PC-3 (cell line): ENCODE results near the gene RAB7A. TPM values are rescaled to one million over a fixed set of nuclear protein-coding genes. Genes with fewer than 3 reads are reported as not detected.

Experiments used
- ATAC-seq: fragments of 200-7000 bp; cut with Tn5 transposase; 2 replicates; pipeline ENCODE4 v1.9.1; 2020; ENCODE audit warnings: mild to moderate bottlenecking, moderate library complexity
- BruUV-seq: library from RNA; stranded (reverse); fragments of 400-500 nt; replicated peaks from 2 replicates; lab custom pipeline; 2021; lab: Mats Ljungman, UMichigan
- CTCF ChIA-PET: fragments of 300-600 bp; sonication (Branson Sonifier 250); formaldehyde crosslinking; loops from one replicate; lab custom pipeline; 2022; ENCODE audit warnings: antibody characterized with exemption; lab: Charles Lee
- POLR2A ChIA-PET: fragments of 300-600 bp; sonication (Branson Sonifier 250); formaldehyde crosslinking; loops from one replicate; lab custom pipeline; 2022; ENCODE audit warnings: antibody characterized with exemption; ENCODE audit not compliant: unreplicated experiment; lab: Charles Lee
- DNase-seq: peaks from one replicate; pipeline ENCODE4 v3.0.0-alpha.2; 2015
- H2AFZ ChIP-seq: fragments of 300-600 bp; sonication (generic); 2 replicates; pipeline ENCODE4 v1.6.0; 2016; ENCODE audit warnings: antibody characterized with exemption, low read length
- H3F3A ChIP-seq: fragments of 300-600 bp; sonication (generic); one replicate; pipeline ENCODE4 v1.6.0; 2017; ENCODE audit warnings: antibody characterized with exemption, low read length, control low read depth, mild to moderate bottlenecking; ENCODE audit not compliant: unreplicated experiment
- H3K27ac ChIP-seq: fragments of 300-600 bp; sonication (generic); 2 replicates; pipeline ENCODE4 v1.5.1; 2016; ENCODE audit warnings: mild to moderate bottlenecking, low read length
- H3K27me3 ChIP-seq: fragments of 300-600 bp; sonication (generic); 2 replicates; pipeline ENCODE4 v1.6.1; 2016; ENCODE audit warnings: low read length, mixed read lengths
- H3K36me3 ChIP-seq: fragments of 300-600 bp; sonication (generic); 2 replicates; pipeline ENCODE4 v1.6.1; 2016; ENCODE audit warnings: low read depth, mixed run types, low read length, mixed read lengths
- H3K4me1 ChIP-seq: fragments of 300-600 bp; sonication (generic); 2 replicates; pipeline ENCODE4 v1.5.1; 2016; ENCODE audit warnings: low read length; ENCODE audit not compliant: insufficient read depth
- H3K4me2 ChIP-seq: fragments of 300-600 bp; sonication (generic); 2 replicates; pipeline ENCODE4 v1.6.0; 2016; ENCODE audit warnings: low read length
- H3K4me3 ChIP-seq: fragments of 300-600 bp; sonication (generic); 2 replicates; pipeline ENCODE4 v1.5.1; 2016; ENCODE audit warnings: mild to moderate bottlenecking, low read length, mixed read lengths
- H3K79me2 ChIP-seq: fragments of 300-600 bp; sonication (generic); 2 replicates; pipeline ENCODE4 v1.6.1; 2017; ENCODE audit warnings: low read length, mixed read lengths
- H3K9ac ChIP-seq: fragments of 300-600 bp; sonication (generic); 2 replicates; pipeline ENCODE4 v1.6.0; 2016; ENCODE audit warnings: mild to moderate bottlenecking, low read length
- H3K9me2 ChIP-seq: fragments of 300-600 bp; sonication (generic); replicated peaks from 2 replicates; pipeline ENCODE4 v1.6.1; 2016; ENCODE audit warnings: mixed run types, low read length, mixed read lengths
- H3K9me3 ChIP-seq: fragments of 300-600 bp; sonication (generic); 2 replicates; pipeline ENCODE4 v1.6.1; 2016; ENCODE audit warnings: low read length, mixed read lengths
- H4K20me1 ChIP-seq: fragments of 300-600 bp; sonication (generic); 2 replicates; pipeline ENCODE4 v1.6.1; 2016; ENCODE audit warnings: low read length, mixed read lengths
- CTCF ChIP-seq: fragments of 300-600 bp; sonication (generic); conservative IDR thresholded peaks from 2 replicates; pipeline ENCODE4 v1.5.1; 2017; ENCODE audit warnings: antibody characterized with exemption, low read depth, mild to moderate bottlenecking, low read length
- EZH2 ChIP-seq: fragments of 300-600 bp; sonication (generic); IDR thresholded peaks from one replicate; pipeline ENCODE4 v1.6.1; 2017; ENCODE audit warnings: antibody characterized with exemption, mild to moderate bottlenecking, low read length; ENCODE audit not compliant: unreplicated experiment
- EZH2phosphoT487 ChIP-seq: fragments of 300-600 bp; sonication (generic); IDR thresholded peaks from 2 replicates; pipeline ENCODE4 v1.6.1; 2018; ENCODE audit warnings: mild to moderate bottlenecking, antibody characterized with exemption, low read length, borderline replicate concordance
- intact Hi-C: fragments of 100-400 bp; cut with micrococcal nuclease; formaldehyde crosslinking; loops from 2 replicates; pipeline ENCODE4 v1.9.0; 2023
- total RNA-seq: library from RNA; depleted of rRNA; stranded (reverse); fragments of >200 nt; gene quantifications from 2 replicates; pipeline ENCODE4 v1.2.3, GENCODE V29; 2014

RAB7A gene
- total RNA-seq, 1 experiment from 2014 or later: 48.0 TPM

GRCh38 chr3:128794067-128794768 lies 68.2 kb downstream of the RAB7A start:
- no peak overlapping the region for H3K4me2 ChIP-seq
- intact Hi-C loops: loop anchor here (2.0 kb wide), 1 partner anchor 113 kb away; no protein-coding TSS in a partner anchor
- no peaks in the 10 kb centered on the region for H3K27me3 ChIP-seq
- ATAC-seq (peak; percentile 79), DNase-seq (peak; percentile 47)
- no peaks in the 10 kb centered on the region for H3K9me2 ChIP-seq
- no peak overlapping the region for H2AFZ ChIP-seq
- no peaks in the 10 kb centered on the region for H3K9me3 ChIP-seq
- TF ChIP-seq CTCF: no peak
- TF ChIP-seq EZH2phosphoT487: no peak
- no peak for TF ChIP-seq EZH2
- POLR2A ChIA-PET: no interaction called here
- H3K4me1 ChIP-seq: no peaks in the 10 kb centered on the region
- H4K20me1 ChIP-seq: no peaks in the 10 kb centered on the region
- CTCF ChIA-PET: interaction anchor here (1.0 kb wide), 1 partner anchor 114 kb away, joined by 3 read pairs; no protein-coding TSS in a partner anchor
- peaks cover 10% of the 10 kb centered on the region for H3K36me3 ChIP-seq
- no peak overlapping the region for H3K9ac ChIP-seq
- H3F3A ChIP-seq: no peaks in the 10 kb centered on the region
- no TSS peak for BruUV-seq
- no peak overlapping the region for H3K4me3 ChIP-seq
- peaks cover 43% of the 10 kb centered on the region for H3K79me2 ChIP-seq
- no peak overlapping the region for H3K27ac ChIP-seq

GRCh38 chr3:128794770-128795649 lies 69.0 kb downstream of the RAB7A start:
- Histone ChIP-seq H3K27ac (no peak overlapping the region), H2AFZ (no peak overlapping the region), H3K4me3 (no peak overlapping the region), H3F3A (no peaks in the 10 kb centered on the region), H3K9me3 (no peaks in the 10 kb centered on the region), H3K9me2 (no peaks in the 10 kb centered on the region), H3K36me3 (peaks cover 18% of the 10 kb centered on the region), H3K79me2 (peaks cover 35% of the 10 kb centered on the region), H3K27me3 (no peaks in the 10 kb centered on the region), H3K4me1 (no peaks in the 10 kb centered on the region), H4K20me1 (no peaks in the 10 kb centered on the region), H3K4me2 (no peak overlapping the region), H3K9ac (no peak overlapping the region)
- POLR2A ChIA-PET: no interaction called here
- CTCF ChIA-PET: interaction anchor here (1.0 kb wide), 1 partner anchor 115 kb away, joined by 3 read pairs; no protein-coding TSS in a partner anchor
- no peak for TF ChIP-seq EZH2
- no peak for TF ChIP-seq EZH2phosphoT487
- TF ChIP-seq CTCF: peak; percentile 77
- BruUV-seq: no TSS peak
- intact Hi-C loops: loop anchor here (2.0 kb wide), 1 partner anchor 114 kb away; no protein-coding TSS in a partner anchor
- ATAC-seq: peak; percentile 92
- DNase-seq: peak; percentile 61

- CTCF ChIA-PET: no interaction called here
- no peaks in the 10 kb centered on the region for H3K9me2 ChIP-seq
- intact Hi-C loops: no loop called here
- H3F3A ChIP-seq: no peaks in the 10 kb centered on the region
- no peaks in the 10 kb centered on the region for H4K20me1 ChIP-seq
- TSS peak; percentile 9 for BruUV-seq
- H3K4me2 ChIP-seq: no peak overlapping the region
- H2AFZ ChIP-seq: no peak overlapping the region
- no peak overlapping the region for H3K27ac ChIP-seq
- H3K4me3 ChIP-seq: no peak overlapping the region
- peaks cover 3% of the 10 kb centered on the region for H3K79me2 ChIP-seq
- H3K4me1 ChIP-seq: no peaks in the 10 kb centered on the region
- H3K9ac ChIP-seq: no peak overlapping the region
- ATAC-seq: no peak
- TF ChIP-seq CTCF (no peak), EZH2phosphoT487 (no peak), EZH2 (no peak)
- H3K36me3 ChIP-seq: peaks cover 21% of the 10 kb centered on the region
- no peak for DNase-seq
- POLR2A ChIA-PET: no interaction called here
- no peaks in the 10 kb centered on the region for H3K27me3 ChIP-seq
- H3K9me3 ChIP-seq: no peaks in the 10 kb centered on the region
Measured at GRCh38 chr3:128799653-128800052, 73.7 kb downstream of the RAB7A start.
